ENCODE measurements around the gene SH3YL1. TPM values are rescaled to one million over a fixed set of nuclear protein-coding genes. Genes with fewer than 3 reads are reported as not detected.

Gene SH3YL1
- total RNA-seq, 4 donors from 2014 or later, result 70.7 to 344 (median 98.0) TPM

DNA sequence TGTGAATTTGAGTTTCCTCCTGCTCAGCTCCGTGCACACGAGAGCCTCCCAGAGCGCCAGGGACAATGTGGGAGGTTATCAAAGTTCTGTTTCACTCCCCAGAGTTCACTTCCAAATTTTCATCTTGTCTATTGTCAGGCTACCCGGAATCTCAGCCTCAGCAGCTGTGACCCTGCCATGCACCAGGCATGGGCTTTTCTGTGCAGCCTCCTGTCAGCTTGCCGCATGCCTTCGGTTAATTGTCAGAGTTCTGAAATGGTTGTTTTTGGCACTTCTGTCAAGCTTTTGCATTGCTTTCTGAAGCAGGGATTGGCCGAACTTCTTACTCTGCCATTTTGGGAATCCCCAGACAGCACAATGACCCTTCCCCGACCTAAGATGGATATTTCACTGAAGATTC, 60.4 kb downstream of the SH3YL1 start:
- intact Hi-C loops (cut with DNase I; ENCODE audit: low total_unique reads), result no loop called here

DNA sequence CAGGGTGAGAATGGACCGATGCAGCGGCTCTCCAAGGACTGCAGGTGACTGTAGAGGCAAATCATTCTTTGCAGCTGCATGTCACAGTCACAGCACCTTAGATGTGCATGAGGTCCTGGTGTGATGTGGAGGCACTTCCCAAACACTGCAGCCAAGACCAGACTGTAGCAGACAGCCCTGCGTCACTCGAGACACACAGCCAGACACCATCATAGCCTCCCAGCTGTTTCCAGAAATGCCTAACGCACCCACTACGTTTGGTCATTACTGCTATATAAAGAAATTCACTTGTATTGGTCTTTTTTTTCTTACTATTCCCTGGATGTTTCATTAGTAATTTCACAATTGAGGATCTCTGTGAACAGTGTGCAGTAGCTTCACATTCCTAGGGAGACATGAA, 60.9 kb downstream of the SH3YL1 start:
- intact Hi-C loops (cut with DNase I; ENCODE audit: low total_unique reads), result no loop called here

More for the DNA sequence above, 60.4 kb downstream of the SH3YL1 start:
- no peaks in the 10 kb centered on the region for H3K9me3 ChIP-seq
- TF ChIP-seq, protein P1, sequence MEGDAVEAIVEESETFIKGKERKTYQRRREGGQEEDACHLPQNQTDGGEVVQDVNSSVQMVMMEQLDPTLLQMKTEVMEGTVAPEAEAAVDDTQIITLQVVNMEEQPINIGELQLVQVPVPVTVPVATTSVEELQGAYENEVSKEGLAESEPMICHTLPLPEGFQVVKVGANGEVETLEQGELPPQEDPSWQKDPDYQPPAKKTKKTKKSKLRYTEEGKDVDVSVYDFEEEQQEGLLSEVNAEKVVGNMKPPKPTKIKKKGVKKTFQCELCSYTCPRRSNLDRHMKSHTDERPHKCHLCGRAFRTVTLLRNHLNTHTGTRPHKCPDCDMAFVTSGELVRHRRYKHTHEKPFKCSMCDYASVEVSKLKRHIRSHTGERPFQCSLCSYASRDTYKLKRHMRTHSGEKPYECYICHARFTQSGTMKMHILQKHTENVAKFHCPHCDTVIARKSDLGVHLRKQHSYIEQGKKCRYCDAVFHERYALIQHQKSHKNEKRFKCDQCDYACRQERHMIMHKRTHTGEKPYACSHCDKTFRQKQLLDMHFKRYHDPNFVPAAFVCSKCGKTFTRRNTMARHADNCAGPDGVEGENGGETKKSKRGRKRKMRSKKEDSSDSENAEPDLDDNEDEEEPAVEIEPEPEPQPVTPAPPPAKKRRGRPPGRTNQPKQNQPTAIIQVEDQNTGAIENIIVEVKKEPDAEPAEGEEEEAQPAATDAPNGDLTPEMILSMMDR (IDR thresholded peaks at IDR 0.05), result no peak
- TF ChIP-seq EP300 (IDR thresholded peaks at IDR 0.05; ENCODE audit: low read depth), result no peak
- TF ChIP-seq POLR2A (IDR thresholded peaks at IDR 0.05), result no peak
- TF ChIP-seq POLR2AphosphoS5 (IDR thresholded peaks at IDR 0.05), result no peak
- H3K4me1 ChIP-seq, result no peaks in the 10 kb centered on the region
- H3K4me3 ChIP-seq, result no peak overlapping the region
- no peak overlapping the region for H3K27ac ChIP-seq
- in situ Hi-C loops (cut with MboI; ENCODE audit: low pct_ligation_motif_present in 1 of 4, low pct_unique_long_range_greater_than_20kb in 1 of 4, low sequenced_read_pairs in 3 of 4), result no loop called here
- no peak for DNase-seq
- 80 to 84% methylated on average over 4 to 8 of the region's 8 CpGs for WGBS, 2 donors (ENCODE audit: low coverage in 1 of 2)
- no peaks in the 10 kb centered on the region for H3K36me3 ChIP-seq
- no peaks in the 10 kb centered on the region for H3K27me3 ChIP-seq

DNA sequence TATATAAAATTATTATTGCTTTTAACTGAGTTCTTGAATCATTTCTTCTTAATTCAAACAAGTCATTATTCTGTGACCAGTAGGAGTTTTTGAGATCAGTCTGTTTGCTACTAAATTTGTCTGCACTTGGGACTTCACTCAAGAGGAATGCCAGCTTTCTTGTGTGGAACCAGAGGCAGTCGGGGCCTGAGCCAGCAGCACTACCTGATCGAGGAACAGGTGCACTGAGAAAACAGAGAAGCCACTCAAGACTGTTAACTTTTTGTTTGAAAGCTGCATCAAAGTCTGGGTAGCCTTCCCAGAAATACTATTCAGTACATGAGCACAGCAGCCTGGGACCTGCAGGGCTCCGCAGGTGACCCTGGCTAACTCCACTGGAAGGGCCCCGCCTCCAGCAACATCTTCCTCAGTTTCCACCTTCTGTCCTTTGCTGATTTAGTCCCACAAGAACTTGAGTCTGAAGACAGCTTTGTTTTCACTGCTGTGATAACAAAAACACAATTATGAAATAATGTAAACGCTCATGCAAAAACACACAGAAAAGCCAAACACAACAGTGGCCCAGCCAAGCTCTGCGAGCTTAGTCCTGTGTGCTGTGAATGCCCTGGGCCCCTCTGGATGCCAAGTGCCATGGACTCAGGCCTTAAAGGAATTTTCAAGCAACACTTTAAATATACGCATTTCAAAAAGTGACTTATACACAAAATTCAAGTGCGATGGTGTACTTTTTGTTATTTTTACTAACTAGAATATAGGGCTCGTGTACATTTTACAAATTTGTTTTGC, 62.0 kb downstream of the SH3YL1 start:
- in situ Hi-C loops (cut with MboI; ENCODE audit: low pct_ligation_motif_present in 1 of 4, low pct_unique_long_range_greater_than_20kb in 1 of 4, low sequenced_read_pairs in 3 of 4), result no loop called here
- TF ChIP-seq POLR2A (IDR thresholded peaks at IDR 0.05), result no peak
- TF ChIP-seq POLR2AphosphoS5 (IDR thresholded peaks at IDR 0.05), result no peak
- TF ChIP-seq, protein P1 (IDR thresholded peaks at IDR 0.05), result no peak
- TF ChIP-seq EP300 (IDR thresholded peaks at IDR 0.05; ENCODE audit: low read depth), result no peak
- 84 to 87% methylated on average over 8 to 9 of the region's 9 CpGs for WGBS, 2 donors (ENCODE audit: low coverage in 1 of 2)

More for the DNA sequence above, 60.9 kb downstream of the SH3YL1 start:
- H3K9me3 ChIP-seq, result no peaks in the 10 kb centered on the region
- no peak overlapping the region for H3K4me3 ChIP-seq
- WGBS, 2 donors (ENCODE audit: low coverage in 1 of 2), result 80 to 84% methylated on average over 3 to 6 of the region's 6 CpGs
- H3K27ac ChIP-seq, result no peak overlapping the region
- no peaks in the 10 kb centered on the region for H3K36me3 ChIP-seq
- no peak for DNase-seq
- no peaks in the 10 kb centered on the region for H3K4me1 ChIP-seq
- in situ Hi-C loops (cut with MboI; ENCODE audit: low pct_ligation_motif_present in 1 of 4, low pct_unique_long_range_greater_than_20kb in 1 of 4, low sequenced_read_pairs in 3 of 4), result no loop called here
- H3K27me3 ChIP-seq, result no peaks in the 10 kb centered on the region
- TF ChIP-seq POLR2A (IDR thresholded peaks at IDR 0.05) (no peak), POLR2AphosphoS5 (IDR thresholded peaks at IDR 0.05) (no peak), EP300 (IDR thresholded peaks at IDR 0.05; ENCODE audit: low read depth) (no peak)
- TF ChIP-seq, protein P1 (IDR thresholded peaks at IDR 0.05), result no peak

DNA sequence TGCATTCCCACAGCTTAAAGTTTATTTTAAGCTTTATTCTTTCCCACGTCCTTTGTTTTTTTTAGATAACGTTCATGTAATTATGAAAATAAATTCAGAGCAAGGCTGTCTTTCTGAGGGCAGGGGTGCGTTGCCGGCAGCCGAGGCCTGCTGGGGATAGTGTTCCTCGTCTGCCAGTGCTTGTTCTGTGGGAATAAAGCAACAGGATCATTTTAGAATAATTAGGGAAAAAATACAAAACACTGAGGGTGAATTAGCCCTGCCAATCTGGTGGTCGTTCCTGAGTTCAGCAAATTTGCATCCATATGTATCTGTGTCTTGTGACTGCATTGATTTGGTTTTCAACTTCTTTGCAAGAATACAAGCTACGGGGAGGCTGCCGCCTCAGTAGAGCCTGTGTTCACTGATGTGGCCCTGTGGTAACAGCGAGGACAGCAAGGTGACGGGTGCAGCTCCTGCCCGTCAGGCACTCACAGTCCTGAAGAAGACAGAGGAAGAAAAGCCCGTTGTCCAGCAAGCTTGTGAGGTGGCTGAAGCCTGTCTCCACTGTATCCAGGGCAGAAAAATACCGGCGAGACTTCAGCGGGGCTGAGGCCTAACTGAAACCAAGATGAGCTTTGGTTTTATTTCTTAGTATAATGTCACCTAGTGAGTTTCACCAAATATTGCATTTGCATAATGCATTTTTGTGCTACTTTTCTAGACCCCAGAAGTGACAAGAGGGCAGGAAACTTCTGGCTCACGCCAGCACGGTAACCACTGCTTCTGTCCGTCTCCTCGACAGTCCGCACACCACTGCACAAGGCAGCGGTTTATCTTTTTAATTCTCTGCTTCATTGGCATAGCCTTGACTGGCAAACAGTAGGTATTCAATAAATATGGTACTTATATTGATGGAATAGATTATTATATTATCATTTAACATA, 64.5 kb downstream of the SH3YL1 start:
- WGBS, 2 donors (ENCODE audit: low coverage in 1 of 2), result 79 to 91% methylated on average over 12 to 22 of the region's 22 CpGs
- Histone ChIP-seq H3K9me3 (no peaks in the 10 kb centered on the region), H3K27ac (no peak overlapping the region), H3K4me1 (no peaks in the 10 kb centered on the region), H3K4me3 (no peak overlapping the region), H3K27me3 (no peaks in the 10 kb centered on the region), H3K36me3 (no peaks in the 10 kb centered on the region)
- intact Hi-C loops (cut with DNase I; ENCODE audit: low total_unique reads) (no loop called here), in situ Hi-C loops (cut with MboI; ENCODE audit: low pct_ligation_motif_present in 1 of 4, low pct_unique_long_range_greater_than_20kb in 1 of 4, low sequenced_read_pairs in 3 of 4) (no loop called here)
- TF ChIP-seq, protein P1 (IDR thresholded peaks at IDR 0.05), result no peak
- TF ChIP-seq POLR2A (IDR thresholded peaks at IDR 0.05), result no peak
- TF ChIP-seq POLR2AphosphoS5 (IDR thresholded peaks at IDR 0.05), result no peak
- TF ChIP-seq EP300 (IDR thresholded peaks at IDR 0.05; ENCODE audit: low read depth), result no peak
- DNase-seq, result no peak

More for the DNA sequence above, 62.0 kb downstream of the SH3YL1 start:
- intact Hi-C loops (cut with DNase I; ENCODE audit: low total_unique reads), result no loop called here
- no peaks in the 10 kb centered on the region for H3K27me3 ChIP-seq
- H3K4me1 ChIP-seq, result no peaks in the 10 kb centered on the region
- no peak overlapping the region for H3K27ac ChIP-seq
- no peak overlapping the region for H3K4me3 ChIP-seq
- no peaks in the 10 kb centered on the region for H3K9me3 ChIP-seq
- no peak for DNase-seq
- H3K36me3 ChIP-seq, result no peaks in the 10 kb centered on the region
